Erythroblast (primary cell): ENCODE data around the gene NAV3.

ENCODE experiments used
- DNase-seq, 2 experiments: peaks; one replicate each; lab custom pipeline; 2025; lab: John Stamatoyannopoulos, UW
- GATA1 ChIP-seq: IDR thresholded peaks from 2 replicates; pipeline ENCODE4 v1.6.1; 2011; ENCODE audit warnings: low read depth, mild to moderate bottlenecking, control low read depth, low read length, moderate library complexity
- POLR2A ChIP-seq: IDR thresholded peaks from 2 replicates; pipeline ENCODE4 v1.6.1; 2011; ENCODE audit warnings: mild to moderate bottlenecking, low read length

NAV3 gene

DNA sequence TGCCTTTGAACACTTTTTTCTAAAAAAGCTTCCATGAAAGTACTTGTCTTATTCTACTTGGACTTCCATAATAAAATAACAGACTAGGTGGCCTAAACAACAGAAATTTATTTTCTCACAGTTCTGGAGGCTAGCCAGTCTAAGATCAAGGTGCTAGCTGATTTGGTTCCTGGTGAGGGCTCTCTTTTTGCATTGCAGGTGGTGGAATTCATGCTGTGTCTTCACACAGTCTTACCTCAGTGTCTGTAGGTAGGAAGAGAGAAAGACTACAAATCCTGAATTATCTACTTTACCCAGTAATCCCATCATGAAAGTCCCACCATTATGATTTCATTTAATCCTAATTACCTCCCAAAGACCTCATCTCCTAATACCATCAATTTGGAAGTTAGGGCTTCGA is 356.0 kb downstream of the NAV3 start:
- DNase-seq: no peak
- TF ChIP-seq POLR2A (no peak), GATA1 (no peak)

DNA sequence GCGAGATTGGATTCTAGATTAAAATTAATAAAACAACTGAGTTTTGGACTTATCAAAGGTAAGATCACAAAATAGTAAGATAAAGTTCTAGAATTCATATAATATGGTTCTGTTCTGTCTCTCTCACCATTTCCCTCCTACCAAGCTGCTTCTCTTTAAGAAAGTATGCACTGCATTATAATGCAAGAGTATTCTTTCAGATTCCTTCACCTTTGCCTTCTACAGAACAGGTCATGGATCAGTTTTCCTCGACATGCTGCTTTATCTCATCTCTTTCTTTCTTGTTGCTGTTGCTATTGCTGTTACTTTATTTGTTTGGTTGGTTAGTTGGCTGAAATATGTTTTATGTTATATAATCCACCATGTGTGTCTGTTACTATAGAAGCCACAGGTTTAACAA is 357.0 kb downstream of the NAV3 start:
- DNase-seq: no peak
- no peak for TF ChIP-seq GATA1
- no peak for TF ChIP-seq POLR2A

DNA sequence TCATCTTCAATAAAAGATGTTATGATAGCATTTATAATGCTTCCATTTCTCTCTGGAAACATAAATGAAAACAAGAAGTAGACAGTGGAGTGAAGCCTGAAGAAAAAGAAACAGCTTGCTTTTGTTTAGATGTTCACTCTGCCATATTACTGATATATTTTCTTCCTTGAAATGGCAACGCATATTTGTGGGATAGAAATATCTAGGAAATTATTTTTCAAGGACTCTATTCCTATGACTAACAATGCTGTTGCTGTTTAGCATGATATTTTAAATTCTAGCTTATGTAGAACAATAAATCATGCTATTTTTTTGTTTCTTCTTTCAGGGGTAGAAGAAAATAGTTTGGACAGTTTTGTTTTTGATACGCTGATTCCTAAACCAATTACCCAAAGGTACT is 359.0 kb downstream of the NAV3 start:
- no peak for DNase-seq
- TF ChIP-seq GATA1 (no peak), POLR2A (no peak)

DNA sequence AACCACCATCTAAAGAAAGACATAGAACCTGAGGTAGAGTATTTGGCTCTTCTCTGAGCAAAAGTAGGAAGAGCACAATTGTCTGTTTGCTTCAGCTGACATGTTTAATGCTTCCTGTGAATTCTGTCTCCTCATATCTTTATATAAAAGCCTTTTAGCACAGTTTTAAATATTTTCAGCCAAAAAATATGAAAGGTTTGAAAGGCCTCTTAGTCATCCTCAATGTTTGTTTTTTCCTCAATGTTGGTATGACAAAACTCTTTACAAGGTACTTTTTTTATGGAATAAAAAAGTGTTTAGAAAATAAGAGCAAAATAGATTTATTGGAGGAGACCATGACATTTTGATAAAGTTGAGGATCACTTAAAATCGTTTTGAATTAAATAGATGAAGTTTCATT is 360.9 kb downstream of the NAV3 start:
- TF ChIP-seq POLR2A: no peak
- TF ChIP-seq GATA1: no peak
- no peak for DNase-seq

DNA sequence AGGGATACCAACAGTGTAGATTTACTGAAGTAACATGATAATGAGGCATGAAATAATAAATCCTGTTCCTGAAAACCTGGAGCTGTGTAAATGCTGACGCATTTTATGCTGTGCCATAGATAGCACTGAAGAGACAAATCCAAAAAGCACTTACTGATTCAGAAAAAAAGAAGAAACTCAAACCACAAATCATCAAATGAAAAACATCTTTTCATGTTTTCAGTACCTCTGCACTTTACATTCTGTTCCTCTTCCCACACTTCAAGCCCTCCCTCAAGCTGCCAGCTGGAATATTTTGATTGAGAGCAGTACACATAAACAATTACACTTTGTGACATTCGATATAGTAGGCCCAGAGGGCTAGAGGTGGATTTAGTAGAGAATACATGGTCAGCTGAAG is 362.3 kb downstream of the NAV3 start:
- DNase-seq: no peak
- TF ChIP-seq GATA1 (no peak), POLR2A (no peak)

DNA sequence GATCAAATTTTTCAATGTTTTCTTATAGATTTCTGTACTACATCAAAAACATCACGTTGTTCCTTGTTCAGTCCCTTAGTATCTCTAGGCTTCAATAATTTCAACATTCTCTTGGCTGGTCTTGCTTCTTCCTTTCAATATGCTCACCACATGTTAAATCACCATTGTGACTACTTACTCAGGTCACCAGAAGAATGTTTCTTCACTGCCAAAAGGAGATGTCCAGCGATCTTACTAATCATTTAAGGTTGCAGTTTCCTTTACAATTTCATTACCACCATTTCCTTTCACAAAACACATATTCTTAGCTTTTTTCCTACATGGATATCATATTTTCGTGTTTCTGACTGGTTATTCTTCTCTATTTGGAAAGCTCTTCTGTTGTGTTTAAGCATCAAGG is 363.8 kb downstream of the NAV3 start:
- TF ChIP-seq POLR2A (no peak), GATA1 (no peak)
- no peak for DNase-seq

DNA sequence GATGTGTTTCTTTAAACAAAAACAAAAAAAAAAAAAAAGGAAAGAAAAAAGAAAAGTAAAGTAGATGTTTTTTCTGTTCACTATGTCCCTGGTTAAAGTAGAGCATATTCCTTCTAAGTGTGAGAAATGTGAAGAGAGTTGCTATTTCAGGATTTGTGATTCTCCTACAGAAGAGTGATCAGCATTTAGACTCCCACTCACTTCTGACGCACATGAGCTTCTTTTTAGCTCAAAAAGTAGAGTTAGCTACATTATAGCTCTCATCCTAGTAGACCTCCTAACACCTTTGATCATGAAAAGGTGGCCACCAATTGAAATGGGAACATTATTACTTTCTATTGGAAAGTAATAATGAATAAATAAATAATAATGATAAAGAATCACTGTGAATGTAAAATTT is 368.2 kb downstream of the NAV3 start:
- no peak for DNase-seq
- TF ChIP-seq GATA1: no peak
- TF ChIP-seq POLR2A: no peak

DNA sequence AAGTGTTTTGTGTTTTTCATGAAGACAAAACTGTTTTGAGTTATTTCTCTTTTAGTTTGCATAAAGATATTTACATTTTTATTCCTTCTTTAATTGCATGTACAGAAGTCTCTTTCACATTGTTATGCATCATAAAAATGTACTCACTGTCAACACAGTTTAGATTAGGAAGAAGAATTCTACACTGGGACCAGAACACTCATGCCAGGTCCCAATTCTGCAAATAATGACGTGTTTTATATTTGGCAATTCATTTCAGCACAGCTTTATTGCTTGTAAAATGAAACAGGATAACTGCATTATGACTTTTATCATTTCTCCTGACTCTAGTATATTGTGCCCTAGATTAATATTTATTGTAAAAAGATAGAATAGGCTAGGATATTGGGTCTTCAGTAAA is 369.2 kb downstream of the NAV3 start:
- DNase-seq: no peak
- TF ChIP-seq POLR2A: no peak
- TF ChIP-seq GATA1: no peak

DNA sequence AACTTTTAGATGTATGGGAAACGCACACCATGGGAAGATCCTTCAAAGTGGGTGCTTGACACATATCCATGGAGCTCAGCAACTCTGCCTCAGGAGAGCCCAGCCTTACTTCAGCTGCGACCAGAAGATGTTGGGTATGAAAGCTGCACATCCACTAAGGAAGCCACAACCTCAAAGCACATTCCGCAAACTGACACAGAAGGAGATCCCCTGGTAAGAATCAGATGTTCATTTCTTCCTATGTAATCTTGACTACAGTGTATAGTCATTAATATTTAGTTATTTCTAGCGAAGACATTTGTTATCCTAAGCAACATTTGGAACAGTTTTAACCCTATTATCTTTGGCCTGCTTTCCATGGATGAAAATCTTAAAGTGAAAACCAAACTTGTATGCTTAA is 374.2 kb downstream of the NAV3 start:
- no peak for DNase-seq
- TF ChIP-seq POLR2A: no peak
- TF ChIP-seq GATA1: no peak

DNA sequence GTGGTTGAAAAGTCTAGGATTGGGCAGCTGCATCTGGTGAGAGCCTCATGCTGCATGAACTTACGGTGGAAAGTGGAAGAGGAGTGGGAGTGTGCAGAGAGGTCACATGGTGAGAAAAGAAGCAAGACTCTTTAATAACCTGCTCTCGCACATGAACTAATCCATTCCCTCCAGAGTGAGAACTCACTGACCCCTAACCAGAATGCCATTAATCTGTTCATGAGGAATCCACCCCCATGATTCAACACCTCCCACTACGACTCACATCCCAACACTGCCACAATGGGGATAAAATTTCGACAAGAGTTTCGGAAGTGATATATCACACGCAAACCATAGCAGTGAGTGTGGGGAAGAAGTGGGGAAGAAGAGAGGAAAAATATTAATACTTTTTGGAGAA is 377.4 kb downstream of the NAV3 start:
- TF ChIP-seq POLR2A (no peak), GATA1 (no peak)
- no peak for DNase-seq

DNA sequence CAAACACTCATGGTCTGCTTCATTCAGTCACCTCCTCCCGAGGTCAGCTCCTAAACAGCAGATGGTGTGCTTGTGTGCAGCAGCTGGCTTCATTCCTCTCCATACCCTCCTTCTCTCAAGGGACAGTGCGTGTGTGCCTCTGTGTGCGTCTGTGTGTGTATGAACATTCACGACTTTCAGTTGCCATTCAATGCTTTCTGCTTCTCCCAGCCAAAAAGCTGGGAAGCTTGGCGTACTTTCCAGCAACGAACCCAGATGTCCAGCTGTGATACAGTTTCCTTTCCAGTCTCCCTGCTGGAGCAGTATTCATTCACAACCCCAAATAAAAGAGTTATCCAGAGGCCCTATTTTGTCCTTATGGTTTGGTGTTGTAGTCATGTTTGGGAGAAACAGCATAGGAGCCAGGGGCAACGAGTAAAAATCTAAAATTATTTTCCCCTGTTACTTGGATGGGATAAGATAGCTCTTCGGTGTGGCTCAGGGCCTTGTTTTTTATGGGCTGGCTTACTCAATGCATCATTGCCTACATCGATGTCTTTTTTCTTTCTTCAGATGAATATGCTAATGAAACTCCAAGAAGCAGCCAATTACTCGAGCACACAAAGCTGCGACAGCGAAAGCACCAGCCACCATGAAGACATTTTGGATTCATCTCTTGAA is 379.3 kb downstream of the NAV3 start:
- no peak for DNase-seq
- no peak for TF ChIP-seq POLR2A
- TF ChIP-seq GATA1: no peak

DNA sequence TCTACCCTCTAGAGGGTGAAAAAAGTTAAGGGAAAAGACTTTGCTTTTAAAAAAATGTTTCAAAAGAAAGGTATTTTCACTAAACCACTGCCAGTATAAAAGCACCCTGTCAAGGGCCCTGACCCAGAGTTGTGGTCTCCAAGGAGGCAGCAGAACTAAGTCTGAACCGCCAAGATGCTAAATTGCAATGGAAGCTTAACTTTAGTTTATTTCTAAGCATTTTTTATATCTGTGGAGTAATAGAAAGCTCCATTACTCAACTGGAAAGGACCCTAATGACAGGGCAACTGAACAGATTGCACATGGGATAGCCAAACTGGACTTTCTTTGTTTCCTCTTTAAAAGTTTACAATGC is 379.8 kb downstream of the NAV3 start:
- DNase-seq: no peak

DNA sequence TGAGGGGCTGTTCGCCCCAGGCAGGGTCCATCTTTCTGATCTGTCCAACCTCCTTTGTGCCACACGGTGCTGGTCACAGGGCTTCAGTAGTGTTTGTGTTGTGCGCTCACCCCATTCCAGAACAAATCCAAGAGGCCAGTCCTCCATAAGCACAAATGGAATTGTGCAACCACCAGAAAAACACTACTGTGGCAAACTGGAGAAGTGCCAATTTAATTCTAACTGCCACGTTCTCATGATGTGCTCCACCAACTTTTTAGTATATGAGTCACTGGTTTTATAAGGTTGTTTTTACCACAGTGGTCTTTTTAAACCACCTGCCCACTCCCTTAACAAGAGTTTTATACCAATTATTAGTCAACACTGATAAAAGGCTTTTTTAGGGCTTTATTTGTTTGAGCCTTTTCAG is 380.2 kb downstream of the NAV3 start:
- no peak for DNase-seq
- TF ChIP-seq GATA1: no peak
- no peak for TF ChIP-seq POLR2A

More for the DNA sequence above, 379.8 kb downstream of the NAV3 start:
- TF ChIP-seq POLR2A (no peak), GATA1 (no peak)

DNA sequence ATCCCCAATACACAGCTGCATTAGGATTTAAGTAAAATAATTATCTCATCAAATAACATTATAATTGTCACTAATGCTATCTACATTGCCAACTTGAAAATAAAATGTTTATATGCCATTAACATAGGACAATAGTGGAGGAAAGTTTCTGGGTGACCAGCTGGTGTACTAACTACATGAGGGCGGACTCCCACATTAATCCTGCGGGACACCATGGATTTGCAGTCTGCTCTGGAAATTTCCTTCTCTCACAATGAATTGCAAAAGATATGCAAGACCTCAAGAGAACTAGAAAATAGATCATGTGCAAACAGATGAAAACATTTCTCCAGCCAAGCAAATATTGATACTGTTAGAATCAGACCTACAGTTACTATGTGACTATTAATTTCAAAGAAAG is 390.1 kb downstream of the NAV3 start:
- DNase-seq: no peak

DNA sequence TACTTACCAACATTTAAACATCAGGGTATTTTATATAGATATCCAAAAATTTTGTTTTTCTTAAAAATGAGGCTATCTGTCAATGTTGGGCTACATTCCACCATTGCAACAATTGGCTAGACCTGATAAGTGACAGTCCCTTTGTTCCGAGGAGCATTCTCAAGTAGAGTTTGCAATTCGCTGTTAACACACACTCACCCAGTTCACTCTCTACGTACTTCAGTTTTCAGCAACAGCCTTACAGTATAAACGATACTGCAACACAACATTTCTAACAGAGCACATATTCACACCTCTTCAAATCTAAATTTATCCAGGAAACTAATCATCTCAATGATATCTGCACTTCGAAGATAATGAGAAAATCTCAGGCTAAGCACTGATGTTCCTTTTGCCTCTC is 393.5 kb downstream of the NAV3 start:
- no peak for DNase-seq
- no peak for TF ChIP-seq GATA1
- TF ChIP-seq POLR2A: no peak

More for the DNA sequence above, 390.1 kb downstream of the NAV3 start:
- TF ChIP-seq GATA1 (no peak), POLR2A (no peak)
